NCI-H128 (cell line): ENCODE measurements around the gene MYO5B.

Source experiments
- DNase-seq: peaks from one replicate; lab custom pipeline; 2025; ENCODE audit not compliant: unreplicated experiment; lab: John Stamatoyannopoulos, UW

The MYO5B gene

DNA sequence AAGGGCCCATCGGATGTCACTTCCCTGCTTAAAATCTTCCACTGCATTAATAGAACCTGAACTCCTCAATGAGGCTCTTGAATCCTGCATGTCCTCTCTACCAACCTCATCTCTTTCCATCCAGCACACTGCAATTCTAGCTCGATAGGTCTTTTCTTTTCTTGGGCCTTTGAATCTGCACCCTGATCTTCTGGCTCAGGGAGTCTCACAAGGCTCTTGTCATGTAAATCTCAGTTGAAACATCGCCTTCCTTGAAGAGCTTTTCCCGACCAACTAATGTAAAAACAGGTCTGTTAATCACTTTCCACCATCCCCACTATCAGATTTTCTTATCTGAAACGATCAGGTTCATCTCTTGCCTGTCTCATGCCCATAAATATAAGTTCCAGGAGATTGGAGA, 120.5 kb downstream of the MYO5B start:
- DNase-seq: no peak

DNA sequence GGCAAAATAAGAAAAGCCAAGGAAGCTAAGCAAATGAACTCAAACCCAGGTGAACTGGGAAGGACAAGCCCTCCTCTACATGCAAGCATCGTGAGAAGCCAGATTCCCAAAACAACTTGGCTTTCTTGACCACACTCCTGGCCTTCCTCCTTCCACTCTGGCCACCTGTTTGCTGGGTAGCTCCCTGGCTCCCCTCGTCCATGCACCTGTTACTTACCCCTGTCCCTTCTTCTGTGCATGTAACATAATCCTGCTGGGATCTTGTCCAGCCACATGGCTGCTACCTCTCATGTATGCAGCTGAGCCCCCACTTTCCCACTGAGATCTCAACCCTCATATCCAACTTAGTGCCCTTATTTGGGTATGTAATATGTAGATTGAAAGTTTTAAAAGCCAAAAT, 121.6 kb downstream of the MYO5B start:
- DNase-seq: no peak

DNA sequence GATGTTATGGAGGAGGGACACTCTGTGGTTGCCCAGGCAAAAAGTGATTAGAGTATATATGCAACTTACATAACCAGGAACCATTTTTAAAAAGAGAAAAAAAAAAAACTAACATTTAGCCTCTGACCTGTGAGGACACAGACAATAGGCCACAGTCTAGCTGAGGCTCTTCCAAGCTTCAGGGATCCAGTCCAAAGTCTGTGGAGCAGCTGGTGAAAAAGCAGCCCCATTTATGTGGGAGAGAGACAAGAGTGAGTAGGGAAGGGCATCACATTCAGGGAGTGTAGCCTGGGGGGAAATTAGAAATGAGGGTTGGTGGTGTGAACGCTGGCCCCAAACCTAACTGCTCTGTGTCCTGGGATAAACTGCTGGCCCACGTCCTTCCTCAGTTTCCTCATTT, 122.8 kb downstream of the MYO5B start:
- no peak for DNase-seq

DNA sequence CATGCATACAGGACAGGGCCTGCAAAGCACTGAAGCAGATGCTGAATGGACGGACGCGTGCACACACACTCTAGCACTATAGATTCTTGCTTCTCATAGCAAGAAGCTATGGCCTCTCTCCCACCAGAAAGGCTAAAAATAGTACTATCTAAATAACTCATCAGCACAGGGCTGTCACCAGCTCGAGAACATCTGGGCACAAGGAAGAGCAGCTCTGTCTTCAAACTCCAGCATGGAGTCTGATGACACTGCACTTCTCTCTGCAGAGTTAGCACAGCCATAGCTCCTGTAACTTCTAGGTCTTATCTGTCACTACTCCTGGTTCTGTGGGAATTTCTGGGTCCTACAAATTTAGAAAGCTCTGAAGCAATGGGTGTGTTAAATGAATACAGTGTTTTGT, 123.5 kb downstream of the MYO5B start:
- DNase-seq: no peak

DNA sequence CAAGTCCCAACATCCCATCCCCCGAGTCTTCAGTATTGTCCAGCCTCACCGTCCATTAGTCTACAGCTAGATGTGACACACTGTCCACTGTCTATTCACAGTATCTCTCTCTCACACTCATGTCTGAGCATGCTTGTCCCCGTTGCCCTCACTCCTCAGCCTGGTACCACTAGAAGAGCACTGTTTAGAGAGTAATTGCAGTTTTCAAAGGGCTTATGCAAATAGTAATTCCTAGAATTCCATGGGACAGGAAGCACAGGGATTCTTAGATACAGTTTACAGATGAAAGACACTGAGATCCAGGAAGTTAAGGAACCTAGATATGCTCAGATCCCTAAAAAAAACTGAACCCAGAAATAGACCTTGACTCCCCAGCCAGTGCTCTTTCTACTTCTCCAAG, 125.5 kb downstream of the MYO5B start:
- no peak for DNase-seq

DNA sequence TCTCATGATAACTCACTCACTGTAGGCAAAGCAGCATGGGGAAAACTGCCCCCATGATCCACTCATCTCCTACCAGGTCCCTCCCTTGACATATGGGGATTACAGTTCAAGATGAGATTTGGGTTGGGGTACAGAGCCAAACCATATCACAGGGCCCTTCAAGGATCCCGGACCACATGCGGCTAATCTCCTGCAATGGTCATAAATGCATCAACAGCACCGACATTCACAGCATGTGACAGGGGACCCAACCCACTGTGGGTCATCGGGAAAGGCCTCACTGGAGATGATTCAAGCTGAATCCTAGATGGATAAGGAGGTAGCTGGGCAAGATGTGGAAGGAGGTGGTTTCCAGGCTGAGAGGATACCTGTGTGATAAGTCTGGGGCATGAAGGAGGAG, 129.4 kb downstream of the MYO5B start:
- no peak for DNase-seq

DNA sequence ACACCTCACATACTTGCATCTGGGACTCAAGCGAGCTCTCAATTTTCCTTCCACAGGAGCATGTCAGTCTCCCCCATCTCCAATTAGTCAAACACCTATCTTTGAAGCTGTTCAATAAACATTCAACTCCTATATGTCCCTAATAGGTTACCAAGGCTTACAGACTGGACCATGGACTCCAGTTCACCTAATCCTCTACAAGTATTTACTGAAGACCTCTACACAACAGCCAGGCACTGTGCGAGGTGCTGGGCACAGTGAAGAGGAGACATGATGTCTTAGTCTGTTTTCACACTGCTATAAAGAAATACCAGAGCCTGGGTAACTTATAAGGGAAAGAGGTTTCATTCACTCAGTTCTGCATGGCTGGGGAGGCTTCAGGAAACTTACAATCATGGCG, 129.9 kb downstream of the MYO5B start:
- DNase-seq: no peak

DNA sequence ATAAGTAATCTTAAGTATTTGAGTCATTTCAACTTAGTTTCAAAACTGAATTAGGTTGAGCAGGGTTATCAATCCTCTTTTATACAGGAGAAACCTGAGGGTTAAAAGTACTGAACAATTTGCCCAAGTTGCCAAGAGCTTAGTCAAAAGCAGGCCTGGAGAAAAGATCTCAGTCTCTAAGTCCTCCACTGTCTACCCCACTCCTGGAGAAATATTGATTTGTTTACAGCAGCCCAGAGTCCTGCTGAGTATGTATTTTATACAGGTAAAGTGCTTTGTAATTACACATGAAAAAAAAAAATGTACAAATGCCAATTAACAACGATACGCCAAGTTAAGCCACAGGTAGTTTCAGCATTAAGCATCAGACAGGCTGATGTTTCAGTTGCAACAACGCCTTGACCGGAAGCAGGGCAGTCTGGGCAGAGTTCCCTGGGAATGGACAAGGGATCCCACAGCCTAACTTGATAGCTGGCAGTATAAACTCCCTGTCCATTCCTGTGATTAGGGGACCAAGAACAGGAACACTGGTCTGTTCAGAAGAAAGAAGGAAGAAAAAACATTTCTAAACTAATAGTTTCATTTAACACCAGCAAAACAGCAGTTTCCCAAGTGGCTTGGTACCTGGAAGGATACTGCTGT, 132.9 kb downstream of the MYO5B start:
- no peak for DNase-seq

DNA sequence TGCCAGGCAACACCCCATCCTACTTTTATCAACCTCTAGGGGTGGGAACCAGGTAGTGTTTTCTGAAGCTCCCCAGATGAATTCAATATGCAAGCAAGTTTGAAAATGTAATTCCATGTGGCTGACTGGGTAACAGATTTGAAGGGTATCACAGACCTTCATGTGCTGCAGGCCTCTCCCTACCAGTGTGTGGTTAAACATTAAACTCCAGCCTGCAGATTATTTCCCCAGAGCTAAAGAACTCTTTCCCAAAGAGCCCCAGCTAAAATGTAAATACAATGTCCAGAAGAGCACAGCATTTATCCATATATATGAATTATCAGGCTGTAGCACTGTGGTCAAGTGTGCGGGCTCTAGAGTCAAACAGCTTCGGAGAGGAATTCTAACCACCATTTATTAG, 134.1 kb downstream of the MYO5B start:
- no peak for DNase-seq

DNA sequence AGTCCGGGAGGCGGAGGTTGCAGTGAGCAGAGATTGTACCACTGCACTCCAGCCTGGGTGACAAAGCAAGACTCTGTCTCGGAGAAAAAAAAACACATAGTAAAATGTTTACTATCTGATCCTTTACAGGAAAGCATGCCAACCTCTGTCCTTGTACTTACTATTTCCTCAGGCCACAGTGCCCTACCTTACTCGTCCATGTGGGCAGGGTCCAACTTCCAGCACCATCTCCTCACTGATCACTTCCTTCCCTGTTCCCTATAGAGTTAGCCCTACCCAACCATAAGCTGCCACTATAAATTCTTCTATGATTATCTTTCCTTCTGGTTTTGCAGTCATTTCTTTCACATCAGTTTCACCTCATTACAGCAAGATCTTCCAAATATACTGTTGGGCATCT, 136.2 kb downstream of the MYO5B start:
- no peak for DNase-seq

DNA sequence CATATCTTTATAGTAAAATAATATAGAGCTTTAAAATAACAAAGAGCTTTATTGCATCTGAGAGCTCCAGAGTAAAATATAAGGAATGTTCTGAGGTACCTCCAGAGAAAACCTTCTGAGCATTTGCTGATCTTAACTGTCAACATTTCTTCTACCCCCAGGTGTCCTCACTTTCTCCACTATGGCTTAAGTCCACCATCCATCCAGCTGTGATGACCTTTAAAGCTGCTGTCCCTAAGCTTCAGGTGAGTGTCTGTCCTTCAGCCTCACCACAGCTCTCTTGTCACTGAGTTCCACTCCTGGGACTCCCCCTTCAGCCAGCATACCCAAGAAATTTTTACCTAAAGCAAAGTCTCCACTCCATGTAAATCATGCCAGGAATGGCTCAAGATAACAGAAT, 137.9 kb downstream of the MYO5B start:
- DNase-seq: no peak

DNA sequence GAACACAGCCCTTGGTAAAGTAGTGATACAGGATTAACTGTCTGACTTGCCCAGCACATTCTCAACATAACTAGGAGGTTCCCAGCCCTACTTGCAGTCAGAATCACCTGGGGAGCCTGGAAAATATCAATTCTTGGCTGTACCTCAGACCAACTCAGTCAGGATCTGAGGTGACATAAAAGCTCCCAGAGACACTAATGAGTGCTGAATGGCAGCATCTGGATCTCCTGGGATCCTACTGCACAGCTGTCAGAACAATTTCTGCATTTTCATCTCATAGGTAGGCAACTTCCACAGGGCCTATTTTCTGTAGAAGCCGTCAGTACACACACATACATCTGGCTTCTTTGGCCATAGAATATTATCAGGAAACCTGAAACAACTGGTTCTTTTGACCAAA, 138.8 kb downstream of the MYO5B start:
- DNase-seq: no peak

DNA sequence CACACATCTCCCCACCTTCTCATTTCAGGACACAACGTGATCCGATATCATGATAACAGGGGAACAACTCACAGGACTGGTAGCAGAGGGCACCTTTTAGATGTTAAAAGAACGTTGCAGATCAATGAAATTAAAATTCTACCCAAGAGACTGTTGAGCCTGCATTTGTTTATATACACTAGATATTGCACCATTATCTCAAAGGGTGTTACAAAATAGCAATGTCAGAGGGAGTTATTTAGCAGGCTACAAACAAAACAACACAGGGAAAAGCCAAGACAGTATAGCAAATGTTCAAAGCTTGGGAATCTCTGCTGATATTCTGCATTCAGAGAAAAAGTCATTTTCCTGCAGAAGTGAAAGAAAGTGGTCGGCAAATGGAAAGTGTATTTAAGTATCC, 139.5 kb downstream of the MYO5B start:
- DNase-seq: no peak

DNA sequence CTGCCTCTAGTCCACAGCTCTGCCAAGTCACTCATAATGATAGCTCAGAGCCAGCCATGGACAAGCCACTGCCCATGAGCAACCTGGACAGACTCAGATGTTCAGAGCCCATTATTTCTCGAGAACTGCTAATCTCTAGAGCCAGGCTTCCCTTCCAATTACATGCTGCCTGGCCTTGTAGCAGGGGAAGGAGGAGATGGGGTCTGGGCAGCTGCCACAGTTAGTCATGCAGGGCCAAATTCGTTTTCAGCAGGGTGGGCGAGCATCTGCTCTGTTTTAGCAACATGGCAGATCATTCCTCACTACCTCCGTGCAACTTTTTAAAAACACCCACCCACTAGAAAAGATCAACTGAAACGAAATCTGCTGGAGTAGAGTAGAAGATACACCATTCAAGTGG, 141.8 kb downstream of the MYO5B start:
- no peak for DNase-seq

DNA sequence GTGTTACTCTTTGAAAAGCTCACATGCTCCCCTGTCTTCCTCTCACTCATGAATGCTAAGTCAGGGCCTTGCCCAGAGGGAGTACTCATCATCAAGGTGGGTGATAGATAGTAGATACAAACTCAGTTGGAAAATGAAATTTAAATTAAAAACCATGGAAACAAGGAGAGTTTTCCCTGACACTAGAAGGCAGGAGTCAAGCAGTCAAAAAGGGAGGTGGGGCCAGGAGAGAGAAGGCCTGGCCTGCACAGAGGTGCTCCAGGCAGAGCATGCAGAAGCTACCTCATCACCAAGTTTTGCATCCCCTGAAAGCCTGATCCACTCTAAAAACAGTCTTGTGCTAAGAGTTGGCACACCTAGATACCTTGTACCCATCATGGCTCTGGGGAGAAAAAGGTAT, 143.7 kb downstream of the MYO5B start:
- no peak for DNase-seq

DNA sequence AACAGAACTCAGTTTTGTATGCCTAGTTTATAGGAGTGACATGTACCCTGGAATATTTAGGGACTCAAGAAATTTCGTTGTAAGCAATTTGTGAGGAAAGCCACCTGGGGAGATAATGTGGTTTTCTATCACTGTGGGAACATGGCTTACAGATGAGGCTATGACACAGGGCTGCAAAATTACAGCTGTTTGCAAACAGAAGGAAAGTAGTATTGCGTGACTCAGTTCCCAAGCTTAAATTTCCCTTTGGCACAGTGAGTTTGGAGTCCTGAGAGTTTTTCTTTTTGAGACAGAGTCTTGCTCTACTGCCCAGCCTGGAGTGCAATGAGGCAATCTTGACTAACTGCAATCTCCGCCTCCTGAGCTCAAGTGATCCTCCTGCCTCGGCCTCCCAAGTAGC, 149.8 kb downstream of the MYO5B start:
- no peak for DNase-seq

DNA sequence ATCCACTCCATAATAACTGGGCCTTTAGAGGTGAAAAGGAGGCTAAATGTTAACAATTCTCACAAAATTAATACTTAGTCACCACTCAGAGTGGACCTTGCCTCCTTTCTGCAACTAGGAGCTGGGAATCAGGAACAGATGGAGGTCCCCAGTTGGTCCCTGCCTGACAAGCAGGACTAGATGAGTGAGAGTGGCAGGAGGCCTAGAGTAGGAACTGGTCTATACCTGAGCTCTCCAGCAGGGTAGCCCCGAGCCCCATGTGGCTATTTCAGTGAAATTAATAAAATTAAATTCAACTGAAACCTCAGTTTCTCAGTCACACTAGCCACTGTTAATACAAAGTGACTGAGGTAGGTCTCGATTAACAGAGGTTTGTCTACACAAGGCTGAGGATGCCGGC, 150.5 kb downstream of the MYO5B start:
- no peak for DNase-seq

DNA sequence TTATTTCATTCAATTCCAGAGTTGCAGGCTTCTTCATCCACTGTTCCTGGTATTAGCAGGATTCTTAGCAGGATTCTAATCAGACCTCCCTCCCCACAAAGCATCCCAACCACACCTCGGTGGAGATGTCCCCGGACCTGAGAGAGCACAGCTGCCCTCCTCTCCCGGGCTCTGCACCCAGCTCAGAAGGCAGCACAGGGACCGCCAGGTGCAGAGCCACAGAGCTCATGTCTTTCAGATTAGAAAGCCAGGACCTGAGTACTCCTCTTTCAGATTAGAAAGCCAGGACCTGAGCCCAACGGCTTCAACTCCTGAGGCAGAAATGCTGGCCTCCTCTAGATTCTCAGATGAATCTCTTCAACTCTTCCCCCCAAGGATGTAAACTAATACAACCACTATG, 152.3 kb downstream of the MYO5B start:
- DNase-seq: no peak

DNA sequence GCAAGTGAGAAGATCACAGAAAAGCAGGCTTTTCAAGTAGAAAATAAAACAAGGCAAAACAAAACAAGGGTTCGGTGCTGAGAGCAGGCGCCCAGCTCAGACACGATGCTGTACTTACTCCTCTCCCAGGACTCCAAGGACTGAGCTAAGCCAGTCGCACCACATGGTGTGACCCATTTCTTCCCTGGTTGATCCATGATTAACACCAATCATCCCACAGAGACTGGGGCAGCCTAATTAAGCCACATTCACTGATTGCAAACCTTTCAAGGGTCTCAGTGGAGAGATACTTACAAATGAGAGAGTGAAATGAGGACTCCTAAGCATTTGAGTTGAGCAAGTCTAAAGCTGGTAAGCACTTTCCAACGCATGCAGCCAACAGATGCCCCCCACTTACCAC, 155.2 kb downstream of the MYO5B start:
- no peak for DNase-seq

DNA sequence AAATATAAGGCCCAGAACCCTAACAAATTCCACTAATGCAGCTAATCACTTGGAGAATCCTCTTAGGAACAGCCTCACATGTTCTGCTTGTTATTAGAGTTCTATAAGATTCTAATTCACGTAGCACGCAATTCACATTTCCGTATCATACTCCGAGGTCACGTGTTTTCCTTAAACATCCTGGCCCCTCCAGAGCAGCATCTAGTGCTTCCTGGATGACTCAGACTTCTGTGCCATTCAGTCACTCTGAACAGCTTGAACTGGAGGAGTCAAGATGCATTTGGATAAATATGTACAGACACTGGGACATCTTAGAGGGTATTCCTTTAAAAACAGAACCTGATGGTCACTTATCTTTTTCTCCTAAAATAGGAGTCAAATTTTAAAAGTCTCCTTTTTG, 156.5 kb downstream of the MYO5B start:
- DNase-seq: no peak

DNA sequence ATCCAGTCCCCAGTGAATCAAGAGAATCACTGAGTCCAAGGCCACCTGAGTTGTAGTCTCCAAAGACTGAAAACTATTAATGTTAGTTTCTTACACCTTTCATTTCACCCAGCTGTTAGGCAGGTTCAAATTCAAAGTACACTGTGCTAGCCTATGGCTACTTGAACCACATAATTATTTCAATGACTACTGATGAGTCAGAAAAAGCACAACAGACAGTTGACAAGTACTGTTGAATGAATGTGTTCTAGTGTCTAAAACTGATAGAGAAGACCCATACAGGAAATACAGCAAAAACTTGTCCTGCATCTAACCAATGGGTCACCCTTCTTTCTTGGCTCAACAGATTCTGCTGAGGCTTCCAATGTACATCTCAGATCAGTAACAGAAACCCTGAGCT, 160.9 kb downstream of the MYO5B start:
- DNase-seq: no peak

DNA sequence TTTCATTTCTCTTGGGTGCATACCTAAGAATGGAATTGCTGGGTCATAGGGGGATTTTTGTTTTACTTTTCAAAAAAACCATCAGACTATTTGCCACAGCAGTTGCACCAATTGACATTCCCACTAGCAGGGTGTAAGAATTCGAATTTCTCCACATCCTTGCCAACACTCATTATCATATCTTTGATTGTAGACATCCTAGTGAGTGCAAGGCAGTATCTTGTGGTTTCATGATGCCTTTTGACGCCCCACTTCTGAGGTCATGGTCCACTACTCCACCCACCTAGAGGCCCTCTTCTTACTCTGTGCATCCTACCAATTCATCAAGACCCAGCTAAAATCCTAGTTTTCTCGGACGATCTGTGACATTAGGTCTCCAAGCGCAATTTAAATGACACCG, 161.9 kb downstream of the MYO5B start:
- DNase-seq: no peak

DNA sequence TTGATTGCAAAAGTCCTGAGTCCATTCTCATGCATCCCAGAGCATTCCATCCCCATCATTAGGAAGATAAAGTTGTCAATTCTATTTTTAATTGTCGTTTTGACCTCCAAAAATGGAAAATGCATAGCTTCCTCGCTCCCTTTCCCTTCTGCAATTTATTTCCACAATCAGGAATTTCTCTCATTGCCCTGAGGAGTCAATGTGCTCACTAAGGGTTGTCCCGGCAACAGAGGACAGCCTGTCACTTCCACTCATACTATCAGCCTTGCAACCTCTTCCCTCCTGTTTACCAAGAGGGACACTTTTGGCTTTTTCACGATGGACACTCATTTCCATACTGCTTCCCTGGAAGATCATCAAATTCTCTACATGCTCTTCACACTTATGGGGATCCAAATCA, 164.8 kb downstream of the MYO5B start:
- no peak for DNase-seq

DNA sequence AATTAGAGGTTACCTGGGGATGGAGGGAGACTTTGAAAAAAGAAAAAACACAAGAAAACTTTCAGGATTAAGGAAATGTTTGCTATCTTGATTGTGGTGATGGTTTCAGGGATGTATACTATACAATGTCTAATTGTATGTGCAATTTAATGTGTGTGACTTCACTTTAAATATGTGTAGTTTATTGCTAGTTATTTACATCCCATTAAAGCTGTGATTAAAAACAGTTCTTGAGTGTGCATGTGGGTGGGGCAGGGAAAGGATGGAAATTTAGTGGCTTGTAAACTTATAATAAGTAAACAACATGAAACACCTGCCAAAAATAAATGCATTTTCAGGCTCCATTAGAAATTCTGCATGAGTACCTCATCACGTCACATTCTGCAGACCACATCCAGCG, 167.0 kb downstream of the MYO5B start:
- DNase-seq: no peak
